ENCODE data around the gene TIMM10B.

Gene TIMM10B

GRCh38 chr11:6455070-6455469 is 26.2 kb upstream of the TIMM10B start:
- TF ChIP-seq EZH2phosphoT487 (IDR thresholded peaks at IDR 0.05; ENCODE audit: low read length), result no peak
- TF ChIP-seq EZH2 (optimal IDR thresholded peaks at IDR 0.05; ENCODE audit: low read depth, low read length), result no peak
- TF ChIP-seq, protein P1, sequence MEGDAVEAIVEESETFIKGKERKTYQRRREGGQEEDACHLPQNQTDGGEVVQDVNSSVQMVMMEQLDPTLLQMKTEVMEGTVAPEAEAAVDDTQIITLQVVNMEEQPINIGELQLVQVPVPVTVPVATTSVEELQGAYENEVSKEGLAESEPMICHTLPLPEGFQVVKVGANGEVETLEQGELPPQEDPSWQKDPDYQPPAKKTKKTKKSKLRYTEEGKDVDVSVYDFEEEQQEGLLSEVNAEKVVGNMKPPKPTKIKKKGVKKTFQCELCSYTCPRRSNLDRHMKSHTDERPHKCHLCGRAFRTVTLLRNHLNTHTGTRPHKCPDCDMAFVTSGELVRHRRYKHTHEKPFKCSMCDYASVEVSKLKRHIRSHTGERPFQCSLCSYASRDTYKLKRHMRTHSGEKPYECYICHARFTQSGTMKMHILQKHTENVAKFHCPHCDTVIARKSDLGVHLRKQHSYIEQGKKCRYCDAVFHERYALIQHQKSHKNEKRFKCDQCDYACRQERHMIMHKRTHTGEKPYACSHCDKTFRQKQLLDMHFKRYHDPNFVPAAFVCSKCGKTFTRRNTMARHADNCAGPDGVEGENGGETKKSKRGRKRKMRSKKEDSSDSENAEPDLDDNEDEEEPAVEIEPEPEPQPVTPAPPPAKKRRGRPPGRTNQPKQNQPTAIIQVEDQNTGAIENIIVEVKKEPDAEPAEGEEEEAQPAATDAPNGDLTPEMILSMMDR (IDR thresholded peaks at IDR 0.05; ENCODE audit: low read length), result no peak
- Histone ChIP-seq H4K20me1 (ENCODE audit: insufficient read depth, low read length) (no peaks in the 10 kb centered on the region), H3K4me1 (ENCODE audit: low read length) (0 out of 2 replicates have a peak, but pooled peaks cover 5% of the 10 kb centered on the region), H3K4me3 (ENCODE audit: low read length) (no peak overlapping the region), H3K9me2 (replicated peaks; ENCODE audit: insufficient read depth, low read length) (no peaks in the 10 kb centered on the region), H3K36me3 (replicated peaks; ENCODE audit: insufficient read depth, low read length) (no peaks in the 10 kb centered on the region), H3K4me2 (ENCODE audit: low read depth, low read length) (no peak overlapping the region), H3F3A (ENCODE audit: insufficient read depth, low read length) (no peaks in the 10 kb centered on the region), H3K79me2 (ENCODE audit: low read length) (no peaks in the 10 kb centered on the region), H3K27ac (ENCODE audit: low read length) (no peak overlapping the region), H3K9me3 (replicated peaks; ENCODE audit: insufficient read depth, low read length) (no peaks in the 10 kb centered on the region), H3K27me3 (replicated peaks; ENCODE audit: insufficient read depth, low read length) (no peaks in the 10 kb centered on the region), H2AFZ (ENCODE audit: low read length) (no peak overlapping the region), H3K9ac (ENCODE audit: low read length) (no peak overlapping the region)
- DNase-seq, result no peak

DNA sequence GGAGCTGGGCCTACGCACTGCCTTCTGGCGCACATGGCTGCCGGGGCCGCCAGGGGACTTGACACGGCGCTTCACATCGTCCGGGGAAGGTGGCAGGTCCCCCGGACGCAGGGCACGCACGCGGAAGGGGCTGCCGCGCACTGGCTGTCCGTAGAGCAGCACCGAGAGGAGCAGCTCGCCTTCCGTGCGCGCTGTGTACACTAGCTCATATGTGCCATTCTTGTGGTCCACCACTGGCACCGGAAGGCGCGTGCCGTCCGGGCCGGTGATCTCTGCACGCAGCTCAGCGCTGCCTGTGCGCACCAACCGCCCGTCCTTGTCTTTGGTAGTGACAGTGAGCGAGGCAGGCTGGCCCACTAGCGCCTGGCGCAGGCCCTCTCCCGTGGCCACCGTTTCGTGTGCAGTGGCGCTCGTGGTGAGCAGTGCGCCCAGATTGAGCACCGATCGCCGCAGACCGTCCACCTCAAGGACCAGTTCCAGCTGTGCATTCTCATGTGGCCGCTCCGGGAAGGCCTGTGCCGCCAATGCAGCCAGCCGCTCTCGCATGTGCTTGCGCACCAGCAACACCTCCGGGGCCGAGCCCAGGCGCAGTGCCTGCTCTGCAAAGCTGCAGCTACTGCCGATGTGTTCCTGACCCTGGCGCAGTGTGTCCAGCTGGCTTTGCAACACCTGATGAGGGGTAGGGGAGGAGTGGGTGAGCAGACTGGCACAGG is 24.8 kb upstream of the TIMM10B start:
- Histone ChIP-seq H3K4me1 (ENCODE audit: low read length) (0 out of 2 replicates have a peak, but pooled peaks cover 5% of the 10 kb centered on the region), H3K9ac (ENCODE audit: low read length) (no peak overlapping the region)

DNA sequence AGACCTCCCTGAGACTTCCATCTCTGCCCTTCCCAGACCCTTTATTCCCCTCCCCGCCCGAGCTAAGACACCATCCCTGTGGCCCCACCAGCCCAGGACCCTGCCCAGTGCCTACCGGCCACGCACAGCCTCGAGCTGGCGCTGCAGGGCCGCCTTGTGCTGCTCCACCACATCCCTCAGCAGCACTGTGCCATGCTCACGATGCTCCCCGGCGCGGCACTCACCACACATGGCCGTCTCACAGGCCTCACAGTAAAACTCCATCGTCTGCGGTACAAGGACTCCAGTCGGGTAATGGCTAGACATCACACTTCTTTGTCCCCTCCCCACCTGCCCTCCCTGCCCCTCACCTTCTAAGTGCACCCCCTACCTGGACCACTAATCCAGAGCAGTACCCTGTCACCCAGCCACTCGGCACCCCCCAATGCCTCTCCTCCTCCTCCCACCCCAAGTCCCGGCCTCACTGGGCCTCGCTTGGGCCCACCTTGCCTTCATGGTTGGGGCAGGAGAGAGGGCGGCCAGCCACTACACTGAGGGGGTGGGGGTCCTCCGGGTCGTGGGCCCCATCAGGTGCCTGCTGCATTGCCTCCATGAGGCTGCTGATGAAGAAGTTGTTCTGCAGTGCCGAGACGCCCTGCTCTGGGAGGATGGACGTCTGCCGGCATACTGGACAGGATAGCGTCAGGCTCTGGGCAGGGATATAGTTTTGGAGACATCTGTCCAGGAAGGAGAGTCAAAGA is 23.6 kb upstream of the TIMM10B start:
- no peaks in the 10 kb centered on the region for H3K36me3 ChIP-seq (replicated peaks; ENCODE audit: insufficient read depth, low read length)
- H3K79me2 ChIP-seq (ENCODE audit: low read length), result no peaks in the 10 kb centered on the region
- no peak for TF ChIP-seq EZH2phosphoT487 (IDR thresholded peaks at IDR 0.05; ENCODE audit: low read length)

More for the DNA sequence above, 24.8 kb upstream of the TIMM10B start:
- Histone ChIP-seq H3K4me2 (ENCODE audit: low read depth, low read length) (no peak overlapping the region), H4K20me1 (ENCODE audit: insufficient read depth, low read length) (no peaks in the 10 kb centered on the region), H2AFZ (ENCODE audit: low read length) (no peak overlapping the region), H3K9me3 (replicated peaks; ENCODE audit: insufficient read depth, low read length) (no peaks in the 10 kb centered on the region), H3K27ac (ENCODE audit: low read length) (no peak overlapping the region), H3K36me3 (replicated peaks; ENCODE audit: insufficient read depth, low read length) (no peaks in the 10 kb centered on the region), H3F3A (ENCODE audit: insufficient read depth, low read length) (no peaks in the 10 kb centered on the region), H3K79me2 (ENCODE audit: low read length) (no peaks in the 10 kb centered on the region), H3K9me2 (replicated peaks; ENCODE audit: insufficient read depth, low read length) (no peaks in the 10 kb centered on the region), H3K27me3 (replicated peaks; ENCODE audit: insufficient read depth, low read length) (no peaks in the 10 kb centered on the region), H3K4me3 (ENCODE audit: low read length) (no peak overlapping the region)
- no peak for DNase-seq
- TF ChIP-seq EZH2 (optimal IDR thresholded peaks at IDR 0.05; ENCODE audit: low read depth, low read length), result no peak
- TF ChIP-seq, protein P1 (IDR thresholded peaks at IDR 0.05; ENCODE audit: low read length), result no peak
- TF ChIP-seq EZH2phosphoT487 (IDR thresholded peaks at IDR 0.05; ENCODE audit: low read length), result no peak

More for the DNA sequence above, 23.6 kb upstream of the TIMM10B start:
- H3K4me1 ChIP-seq (ENCODE audit: low read length), result 0 out of 2 replicates have a peak, but pooled peaks cover 5% of the 10 kb centered on the region
- H3K4me3 ChIP-seq (ENCODE audit: low read length), result no peak overlapping the region
- H4K20me1 ChIP-seq (ENCODE audit: insufficient read depth, low read length), result no peaks in the 10 kb centered on the region
- no peak for DNase-seq
- H3K9me2 ChIP-seq (replicated peaks; ENCODE audit: insufficient read depth, low read length), result no peaks in the 10 kb centered on the region
- no peak overlapping the region for H2AFZ ChIP-seq (ENCODE audit: low read length)
- no peak overlapping the region for H3K4me2 ChIP-seq (ENCODE audit: low read depth, low read length)
- H3F3A ChIP-seq (ENCODE audit: insufficient read depth, low read length), result no peaks in the 10 kb centered on the region
- no peaks in the 10 kb centered on the region for H3K27me3 ChIP-seq (replicated peaks; ENCODE audit: insufficient read depth, low read length)
- H3K9me3 ChIP-seq (replicated peaks; ENCODE audit: insufficient read depth, low read length), result no peaks in the 10 kb centered on the region
- H3K9ac ChIP-seq (ENCODE audit: low read length), result no peak overlapping the region
- no peak overlapping the region for H3K27ac ChIP-seq (ENCODE audit: low read length)

Measured in MM.1S (cell line).